ENCODE data around the gene MCC.

DNA sequence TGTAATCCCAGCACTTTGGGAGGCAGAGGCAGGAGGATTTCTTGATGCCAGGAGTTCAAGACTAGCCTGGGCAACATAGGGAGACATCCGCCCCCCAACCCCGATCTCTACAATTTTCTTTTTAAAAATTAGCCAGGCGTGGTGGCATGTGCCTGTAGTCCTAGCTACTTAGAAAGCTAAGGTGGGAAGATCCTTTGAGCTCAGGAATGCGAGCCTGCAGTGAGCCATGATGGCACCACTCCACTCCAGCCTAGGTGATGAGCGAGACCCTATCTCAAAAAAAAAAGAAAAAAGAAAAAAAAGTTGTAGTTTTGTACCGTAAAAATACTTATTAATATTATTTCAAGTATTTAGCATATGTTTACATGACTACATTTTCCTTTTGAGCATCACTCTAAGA is 82.7 kb downstream of the MCC start:
- TF ChIP-seq, protein P1, sequence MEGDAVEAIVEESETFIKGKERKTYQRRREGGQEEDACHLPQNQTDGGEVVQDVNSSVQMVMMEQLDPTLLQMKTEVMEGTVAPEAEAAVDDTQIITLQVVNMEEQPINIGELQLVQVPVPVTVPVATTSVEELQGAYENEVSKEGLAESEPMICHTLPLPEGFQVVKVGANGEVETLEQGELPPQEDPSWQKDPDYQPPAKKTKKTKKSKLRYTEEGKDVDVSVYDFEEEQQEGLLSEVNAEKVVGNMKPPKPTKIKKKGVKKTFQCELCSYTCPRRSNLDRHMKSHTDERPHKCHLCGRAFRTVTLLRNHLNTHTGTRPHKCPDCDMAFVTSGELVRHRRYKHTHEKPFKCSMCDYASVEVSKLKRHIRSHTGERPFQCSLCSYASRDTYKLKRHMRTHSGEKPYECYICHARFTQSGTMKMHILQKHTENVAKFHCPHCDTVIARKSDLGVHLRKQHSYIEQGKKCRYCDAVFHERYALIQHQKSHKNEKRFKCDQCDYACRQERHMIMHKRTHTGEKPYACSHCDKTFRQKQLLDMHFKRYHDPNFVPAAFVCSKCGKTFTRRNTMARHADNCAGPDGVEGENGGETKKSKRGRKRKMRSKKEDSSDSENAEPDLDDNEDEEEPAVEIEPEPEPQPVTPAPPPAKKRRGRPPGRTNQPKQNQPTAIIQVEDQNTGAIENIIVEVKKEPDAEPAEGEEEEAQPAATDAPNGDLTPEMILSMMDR (IDR thresholded peaks at IDR 0.05) = no peak
- no peak for TF ChIP-seq POLR2AphosphoS5 (IDR thresholded peaks at IDR 0.05)

Data from breast epithelium (tissue), 3 donors.